WTC11 (cell line): ENCODE data around the gene CCL22. TPM values are rescaled to one million over a fixed set of nuclear protein-coding genes. Genes with fewer than 3 reads are reported as not detected.

Experiments used
- ATAC-seq: fragments of 200-7000 bp; cut with Tn5 transposase; 2 replicates; pipeline ENCODE4 v1.10.0; 2021; ENCODE audit warnings: mild to moderate bottlenecking, moderate library complexity
- CTCF ChIA-PET: fragments of 300-600 bp; sonication (Branson Sonifier 250); formaldehyde crosslinking; loops from one replicate; lab custom pipeline; 2021; ENCODE audit warnings: antibody characterized with exemption; lab: Charles Lee
- POLR2A ChIA-PET: fragments of 350-600 bp; sonication (Branson Sonifier 250); formaldehyde crosslinking; loops from one replicate; lab custom pipeline; 2021; ENCODE audit warnings: antibody characterized with exemption; lab: Charles Lee
- DNase-seq: peaks from one replicate; pipeline ENCODE4 v3.0.0; 2021; ENCODE audit warnings: low spot score
- H3K27ac Mint-ChIP-seq: 2 replicates; pipeline ENCODE4 v1.8.0; 2021; ENCODE audit warnings: mixed read lengths
- H3K27me3 Mint-ChIP-seq: 2 replicates; pipeline ENCODE4 v1.8.0; 2021; ENCODE audit warnings: low read depth, mild to moderate bottlenecking, moderate library complexity, mixed read lengths
- H3K36me3 Mint-ChIP-seq: 2 replicates; pipeline ENCODE4 v1.8.0; 2021; ENCODE audit warnings: mixed read lengths
- H3K4me1 Mint-ChIP-seq: 2 replicates; pipeline ENCODE4 v1.8.0; 2022; ENCODE audit warnings: mixed read lengths
- H3K4me3 Mint-ChIP-seq: 2 replicates; pipeline ENCODE4 v1.8.0; 2021; ENCODE audit warnings: mild to moderate bottlenecking, moderate library complexity, mixed read lengths
- H3K9me3 Mint-ChIP-seq: 2 replicates; pipeline ENCODE4 v1.8.0; 2021; ENCODE audit warnings: mixed read lengths
- ATF2 ChIP-seq: sonication (generic); formaldehyde crosslinking; IDR thresholded peaks from 2 replicates; pipeline ENCODE4 v1.8.1; 2022; ENCODE audit warnings: low read depth, missing genetic modification reagents, borderline replicate concordance
- ATF3 ChIP-seq: sonication (generic); formaldehyde crosslinking; conservative IDR thresholded peaks from 2 replicates; pipeline ENCODE4 v1.8.1; 2022; ENCODE audit warnings: mild to moderate bottlenecking, missing genetic modification reagents
- CBFB ChIP-seq: sonication (generic); formaldehyde crosslinking; IDR thresholded peaks from 2 replicates; pipeline ENCODE4 v1.8.1; 2022; ENCODE audit warnings: mild to moderate bottlenecking, low read depth, missing genetic modification reagents
- E2F1 ChIP-seq: sonication (generic); formaldehyde crosslinking; IDR thresholded peaks from 2 replicates; pipeline ENCODE4 v1.8.0; 2022; ENCODE audit warnings: mild to moderate bottlenecking, missing genetic modification reagents
- ETV6 ChIP-seq: sonication (generic); formaldehyde crosslinking; IDR thresholded peaks from 2 replicates; pipeline ENCODE4 v1.8.1; 2022; ENCODE audit warnings: mild to moderate bottlenecking, missing genetic modification reagents
- FOXJ3 ChIP-seq: sonication (generic); formaldehyde crosslinking; IDR thresholded peaks from 2 replicates; pipeline ENCODE4 v1.9.0; 2021; ENCODE audit warnings: missing genetic modification reagents, mild to moderate bottlenecking, borderline replicate concordance
- FOXK1 ChIP-seq: sonication (generic); formaldehyde crosslinking; IDR thresholded peaks from 2 replicates; pipeline ENCODE4 v1.8.0; 2022; ENCODE audit warnings: mild to moderate bottlenecking, moderate library complexity, missing genetic modification reagents
- GTF2I ChIP-seq: fragments of 250-450 bp; sonication (Bioruptor Pico); conservative IDR thresholded peaks from 2 replicates; pipeline ENCODE4 v1.4.0; 2021; ENCODE audit warnings: mild to moderate bottlenecking
- HMGA2 ChIP-seq: fragments of 250-450 bp; sonication (Bioruptor Pico); IDR thresholded peaks from 2 replicates; pipeline ENCODE4 v1.4.0; 2021; ENCODE audit warnings: mild to moderate bottlenecking, moderate library complexity
- MLX ChIP-seq: sonication (generic); formaldehyde crosslinking; IDR thresholded peaks from 2 replicates; pipeline ENCODE4 v1.8.1; 2023; ENCODE audit warnings: mild to moderate bottlenecking, missing genetic modification reagents, moderate library complexity
- NR2C2 ChIP-seq: sonication (generic); formaldehyde crosslinking; IDR thresholded peaks from 2 replicates; pipeline ENCODE4 v1.8.0; 2022; ENCODE audit warnings: mild to moderate bottlenecking, missing genetic modification reagents
- OVOL2 ChIP-seq: fragments of 250-450 bp; sonication (Bioruptor Pico); IDR thresholded peaks from 2 replicates; pipeline ENCODE4 v1.9.0; 2021; ENCODE audit warnings: mild to moderate bottlenecking, borderline replicate concordance
- PRDM15 ChIP-seq: sonication (generic); formaldehyde crosslinking; IDR thresholded peaks from 2 replicates; pipeline ENCODE4 v1.8.0; 2022; ENCODE audit warnings: missing genetic modification reagents
- RELA ChIP-seq: sonication (generic); formaldehyde crosslinking; IDR thresholded peaks from 2 replicates; pipeline ENCODE4 v1.8.1; 2022; ENCODE audit warnings: missing genetic modification reagents, mild to moderate bottlenecking, borderline replicate concordance
- RORB ChIP-seq: fragments of 250-450 bp; sonication (Bioruptor Pico); IDR thresholded peaks from 2 replicates; pipeline ENCODE4 v1.9.0; 2021; ENCODE audit warnings: mild to moderate bottlenecking
- TEAD1 ChIP-seq: sonication (generic); formaldehyde crosslinking; IDR thresholded peaks from 2 replicates; pipeline ENCODE4 v1.8.0; 2022; ENCODE audit warnings: mild to moderate bottlenecking, missing genetic modification reagents
- ZNF263 ChIP-seq: sonication (generic); formaldehyde crosslinking; IDR thresholded peaks from 2 replicates; pipeline ENCODE4 v1.8.1; 2022; ENCODE audit warnings: low read depth, mild to moderate bottlenecking, moderate library complexity, missing genetic modification reagents
- ZNF281 ChIP-seq: sonication (generic); formaldehyde crosslinking; IDR thresholded peaks from 2 replicates; pipeline ENCODE4 v1.8.0; 2023; ENCODE audit warnings: mild to moderate bottlenecking, missing genetic modification reagents
- ZSCAN18 ChIP-seq: fragments of 250-450 bp; sonication (Bioruptor Pico); IDR thresholded peaks from 2 replicates; pipeline ENCODE4 v2.1.2; 2022; ENCODE audit warnings: mild to moderate bottlenecking, moderate library complexity
- total RNA-seq: library from RNA; stranded (reverse); gene quantifications from 3 replicates; pipeline ENCODE4 v1.2.3, GENCODE V29; 2021

CCL22 gene
- total RNA-seq, 1 experiment from 2014 or later: 0.35 TPM

GRCh38 chr16:57319646-57320045 lies 38.9 kb upstream of the CCL22 start:
- no peaks in the 10 kb centered on the region for H3K9me3 Mint-ChIP-seq
- ATAC-seq: no peak
- H3K36me3 Mint-ChIP-seq: no peaks in the 10 kb centered on the region
- CTCF ChIA-PET: interaction anchor here (1.2 to 1.3 kb wide), 2 partner anchors 98 to 100 kb away, joined by 4 to 6 read pairs; no protein-coding TSS in a partner anchor
- POLR2A ChIA-PET: no interaction called here
- no peaks in the 10 kb centered on the region; the same call in 1 of the 2 replicates for H3K27me3 Mint-ChIP-seq
- H3K4me1 Mint-ChIP-seq: peaks cover 26% of the 10 kb centered on the region
- H3K4me3 Mint-ChIP-seq: no peak overlapping the region
- TF ChIP-seq E2F1 (CRISPR knock-in tag) (no peak), ZSCAN18 (CRISPR knock-in tag) (no peak), ATF3 (CRISPR knock-in tag) (no peak), ETV6 (CRISPR knock-in tag) (no peak), OVOL2 (CRISPR knock-in tag) (no peak)
- TF ChIP-seq, all 79 proteins: peak for 0
- H3K27ac Mint-ChIP-seq: no peak overlapping the region
- DNase-seq: no peak

- POLR2A ChIA-PET: no interaction called here
- no peak for DNase-seq
- peaks cover 4% of the 10 kb centered on the region for H3K4me1 Mint-ChIP-seq
- TF ChIP-seq FOXK1 (CRISPR knock-in tag): no peak
- TF ChIP-seq MLX (CRISPR knock-in tag): no peak
- no peak for TF ChIP-seq FOXJ3
- no peak for TF ChIP-seq ATF3 (CRISPR knock-in tag)
- TF ChIP-seq RORB (CRISPR knock-in tag): no peak
- TF ChIP-seq ZNF263 (CRISPR knock-in tag): no peak
- no peak for TF ChIP-seq TEAD1 (CRISPR knock-in tag)
- no peak for TF ChIP-seq GTF2I (CRISPR knock-in tag)
- no peak for TF ChIP-seq HMGA2 (CRISPR knock-in tag)
- TF ChIP-seq RELA: no peak
- TF ChIP-seq PRDM15: no peak
- TF ChIP-seq, all 79 proteins: peak for 0
- Mint-ChIP-seq H3K9me3 (peaks cover 6% of the 10 kb centered on the region), H3K4me3 (no peak overlapping the region), H3K27me3 (no peaks in the 10 kb centered on the region), H3K36me3 (no peaks in the 10 kb centered on the region), H3K27ac (no peak overlapping the region)
- CTCF ChIA-PET: no interaction called here
- ATAC-seq: no peak
Measured at GRCh38 chr16:57324749-57325148, 33.8 kb upstream of the CCL22 start.

- Mint-ChIP-seq H3K4me3 (no peak overlapping the region), H3K9me3 (peaks cover 6% of the 10 kb centered on the region), H3K27ac (no peak overlapping the region), H3K27me3 (no peaks in the 10 kb centered on the region), H3K4me1 (no peaks in the 10 kb centered on the region), H3K36me3 (no peaks in the 10 kb centered on the region)
- CTCF ChIA-PET: interaction anchor here (0.6 kb wide), 1 partner anchor 606 kb away, joined by 3 read pairs; no protein-coding TSS in a partner anchor
- POLR2A ChIA-PET: interaction anchor here (0.7 kb wide), 1 partner anchor 8 kb away, joined by 5 read pairs; no protein-coding TSS in a partner anchor
- ATAC-seq (no peak), DNase-seq (no peak)
- TF ChIP-seq ZNF281: no peak
- TF ChIP-seq NR2C2: no peak
- TF ChIP-seq ATF2 (CRISPR knock-in tag): no peak
- no peak for TF ChIP-seq RORB (CRISPR knock-in tag)
- no peak for TF ChIP-seq ZNF263 (CRISPR knock-in tag)
- TF ChIP-seq CBFB (CRISPR knock-in tag): no peak
Measured at GRCh38 chr16:57325458-57325857, 33.1 kb upstream of the CCL22 start.
